RPMI7951 (cell line): ENCODE data around the gene C4orf50. TPM values are rescaled to one million over a fixed set of nuclear protein-coding genes. Genes with fewer than 3 reads are reported as not detected.

Experiments
- DNase-seq: peaks from one replicate; pipeline ENCODE4 v3.0.0-alpha.2; 2012; ENCODE audit warnings: low read depth
- total RNA-seq: library from RNA; depleted of rRNA; stranded (reverse); fragments of >200 nt; shearing (Covaris generic); gene quantifications from 2 replicates; pipeline ENCODE4 v1.2.3, GENCODE V29; 2014; rRNA removed

C4orf50 gene
- total RNA-seq = not detected in 2 replicates

GRCh38 chr4:6018331-6018730 is at the start of gene C4orf50:
C4orf50 (minus strand) TSS chr4:6018431.
- DNase-seq = no peak

- no peak for DNase-seq
These were observed 47.8 kb upstream of the C4orf50 start for GRCh38 chr4:6065934-6066590.

- no peak for DNase-seq
These were observed 46.9 kb upstream of the C4orf50 start for GRCh38 chr4:6065166-6065565.

- no peak for DNase-seq
These were observed 46.2 kb upstream of the C4orf50 start for GRCh38 chr4:6064383-6064782.

GRCh38 chr4:6063684-6064083 is 45.5 kb upstream of the C4orf50 start:
- DNase-seq = no peak

- DNase-seq = no peak
These were observed 43.9 kb upstream of the C4orf50 start for GRCh38 chr4:6062133-6062532.

- no peak for DNase-seq
These were observed 41.2 kb upstream of the C4orf50 start for GRCh38 chr4:6059375-6059805.

- DNase-seq = no peak
These were observed 40.5 kb upstream of the C4orf50 start for GRCh38 chr4:6058531-6059374.

- DNase-seq = no peak
These were observed 38.9 kb upstream of the C4orf50 start for GRCh38 chr4:6056976-6057766.

GRCh38 chr4:6055436-6055835 is 37.2 kb upstream of the C4orf50 start:
- DNase-seq = no peak

GRCh38 chr4:6055030-6055429 is 36.8 kb upstream of the C4orf50 start:
- no peak for DNase-seq

GRCh38 chr4:6054162-6054922 is 36.1 kb upstream of the C4orf50 start:
- no peak for DNase-seq

- no peak for DNase-seq
These were observed 34.4 kb upstream of the C4orf50 start for GRCh38 chr4:6052679-6053078.

- no peak for DNase-seq
These were observed 32.3 kb upstream of the C4orf50 start for GRCh38 chr4:6050551-6050950.

- no peak for DNase-seq
These were observed 31.8 kb upstream of the C4orf50 start for GRCh38 chr4:6049985-6050384.

- no peak for DNase-seq
These were observed 31.0 kb upstream of the C4orf50 start for GRCh38 chr4:6049278-6049677.

- DNase-seq = no peak
These were observed 30.3 kb upstream of the C4orf50 start for GRCh38 chr4:6048537-6048936.

GRCh38 chr4:6047130-6047673 is 29.0 kb upstream of the C4orf50 start:
- DNase-seq = no peak

GRCh38 chr4:6046526-6047129 is 28.4 kb upstream of the C4orf50 start:
- no peak for DNase-seq

- DNase-seq = no peak
These were observed 26.6 kb upstream of the C4orf50 start for GRCh38 chr4:6044805-6045204.

GRCh38 chr4:6044276-6044675 is 26.0 kb upstream of the C4orf50 start:
- DNase-seq = no peak
